A673 (cell line): ENCODE results near the gene CYP19A1. TPM values are rescaled to one million over a fixed set of nuclear protein-coding genes. Genes with fewer than 3 reads are reported as not detected.

Experiments
- BruUV-seq: library from RNA; stranded (reverse); fragments of 400-500 nt; replicated peaks from 2 replicates; lab custom pipeline; 2021; lab: Mats Ljungman, UMichigan
- CTCF ChIA-PET: fragments of 300-600 bp; sonication (Branson Sonifier 250); formaldehyde crosslinking; loops from one replicate; lab custom pipeline; 2022; ENCODE audit warnings: antibody characterized with exemption; lab: Charles Lee
- POLR2A ChIA-PET: fragments of 300-600 bp; sonication (Branson Sonifier 250); formaldehyde crosslinking; loops from one replicate; lab custom pipeline; 2022; ENCODE audit warnings: antibody characterized with exemption; ENCODE audit not compliant: low non-redundant PET; lab: Charles Lee
- DNase-seq: peaks from one replicate; pipeline ENCODE4 v3.0.0-alpha.2; 2015; ENCODE audit warnings: low spot score
- H3K27ac ChIP-seq: fragments of 200-600 bp; sonication (generic); 2 replicates; pipeline ENCODE4 v1.5.1; 2016; ENCODE audit warnings: mixed run types, low read depth, mild to moderate bottlenecking, mixed read lengths, antibody characterized with exemption, low read length; ENCODE audit not compliant: poor library complexity, severe bottlenecking
- H3K27me3 ChIP-seq: fragments of 200-600 bp; sonication (generic); replicated peaks from 2 replicates; pipeline ENCODE4 v1.6.1; 2017; ENCODE audit warnings: mixed run types, low read depth, mild to moderate bottlenecking, mixed read lengths, antibody characterized with exemption, low read length; ENCODE audit not compliant: insufficient read depth, poor library complexity
- H3K36me3 ChIP-seq: fragments of 200-600 bp; sonication (generic); 2 replicates; pipeline ENCODE4 v1.6.1; 2016; ENCODE audit warnings: mixed run types, mild to moderate bottlenecking, mixed read lengths, antibody characterized with exemption, low read length; ENCODE audit not compliant: insufficient read depth, poor library complexity, severe bottlenecking
- H3K4me1 ChIP-seq: fragments of 200-600 bp; sonication (generic); 2 replicates; pipeline ENCODE4 v1.6.1; 2017; ENCODE audit warnings: mixed run types, mild to moderate bottlenecking, mixed read lengths, antibody characterized with exemption, low read length; ENCODE audit not compliant: insufficient read depth, poor library complexity, severe bottlenecking
- H3K4me3 ChIP-seq: fragments of 200-600 bp; sonication (generic); 2 replicates; pipeline ENCODE4 v1.5.1; 2016; ENCODE audit warnings: low read depth, mixed run types, mild to moderate bottlenecking, mixed read lengths, low read length; ENCODE audit not compliant: poor library complexity, severe bottlenecking
- H3K9me3 ChIP-seq: fragments of 200-600 bp; sonication (generic); 2 replicates; pipeline ENCODE4 v1.6.1; 2016; ENCODE audit warnings: mixed run types, low read depth, mild to moderate bottlenecking, mixed read lengths, antibody characterized with exemption, low read length; ENCODE audit not compliant: poor library complexity, severe bottlenecking
- CTCF ChIP-seq: fragments of 300-800, 200-600 bp; sonication (generic); conservative IDR thresholded peaks from 2 replicates; pipeline ENCODE4 v1.5.1; 2017; ENCODE audit warnings: low read depth, mild to moderate bottlenecking, antibody characterized with exemption, low read length, moderate library complexity, mixed read lengths
- EZH2 ChIP-seq: fragments of 200-600 bp; sonication (generic); IDR thresholded peaks from 2 replicates; pipeline ENCODE4 v1.6.1; 2017; ENCODE audit warnings: borderline replicate concordance, low read depth, mild to moderate bottlenecking, mixed read lengths, antibody characterized with exemption, low read length; ENCODE audit not compliant: poor library complexity, severe bottlenecking
- intact Hi-C: fragments of 100-400 bp; cut with micrococcal nuclease; formaldehyde crosslinking; loops from one replicate; pipeline ENCODE4 v1.10.0; 2022; ENCODE audit not compliant: unreplicated experiment
- total RNA-seq: library from RNA; stranded (reverse); gene quantifications from 2 replicates; pipeline ENCODE4 v1.2.3, GENCODE V29; 2021

CYP19A1 gene
- total RNA-seq, 1 experiment from 2014 or later = 0.80 TPM

GRCh38 chr15:51328926-51329325 lies 9.5 kb downstream of the CYP19A1 start:
- H3K27ac ChIP-seq = no peak overlapping the region
- POLR2A ChIA-PET = no interaction called here
- intact Hi-C loops = no loop called here
- no peak for DNase-seq
- H3K4me3 ChIP-seq = no peak overlapping the region
- H3K9me3 ChIP-seq = no peaks in the 10 kb centered on the region
- CTCF ChIA-PET = no interaction called here
- H3K27me3 ChIP-seq = no peaks in the 10 kb centered on the region
- no peaks in the 10 kb centered on the region for H3K36me3 ChIP-seq
- BruUV-seq = no TSS peak
- H3K4me1 ChIP-seq = no peaks in the 10 kb centered on the region
- no peak for TF ChIP-seq CTCF
- TF ChIP-seq EZH2 = no peak

- intact Hi-C loops = no loop called here
- Histone ChIP-seq H3K4me1 (no peaks in the 10 kb centered on the region), H3K27me3 (no peaks in the 10 kb centered on the region), H3K9me3 (no peaks in the 10 kb centered on the region), H3K36me3 (no peaks in the 10 kb centered on the region), H3K27ac (no peak overlapping the region), H3K4me3 (no peak overlapping the region)
- ChIA-PET POLR2A (no interaction called here), CTCF (no interaction called here)
- no peak for DNase-seq
- no peak for TF ChIP-seq EZH2
- TF ChIP-seq CTCF = no peak
- no TSS peak for BruUV-seq
Measured at GRCh38 chr15:51327081-51327480, 11.3 kb downstream of the CYP19A1 start.

DNA sequence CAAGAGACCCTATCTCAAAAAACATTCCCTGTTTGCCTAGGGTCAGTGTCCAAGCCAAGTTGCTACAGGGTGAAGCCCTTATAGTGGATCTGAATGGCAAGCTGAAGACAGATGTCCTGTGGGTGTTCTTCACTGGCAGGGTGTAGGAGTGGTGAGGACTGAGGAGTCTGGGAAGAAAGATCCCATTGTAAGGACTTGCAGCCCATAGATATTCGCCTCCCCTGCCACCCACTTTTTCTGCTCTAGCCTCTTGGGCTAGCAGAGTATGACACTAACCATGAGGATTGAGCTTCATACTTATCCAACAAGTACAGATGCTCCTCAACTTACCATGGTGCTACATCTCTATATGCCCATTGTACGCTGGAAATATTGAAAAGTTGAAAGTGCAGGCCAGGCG lies 13.2 kb downstream of the CYP19A1 start:
- TF ChIP-seq CTCF (no peak), EZH2 (no peak)
- CTCF ChIA-PET = no interaction called here
- Histone ChIP-seq H3K27ac (no peak overlapping the region), H3K36me3 (no peaks in the 10 kb centered on the region), H3K9me3 (no peaks in the 10 kb centered on the region), H3K4me3 (no peak overlapping the region), H3K4me1 (no peaks in the 10 kb centered on the region), H3K27me3 (no peaks in the 10 kb centered on the region)
- intact Hi-C loops = no loop called here
- POLR2A ChIA-PET = no interaction called here
- no TSS peak for BruUV-seq
- no peak for DNase-seq
